Natural killer cell (primary cell): ENCODE results near the gene CTF1. TPM values are rescaled to one million over a fixed set of nuclear protein-coding genes. Genes with fewer than 3 reads are reported as not detected.
"Not testable (repeated sequence)": the region's sequence is repeated elsewhere in the genome, so short reads cannot be mapped to it uniquely, and the experiment has no call there.

Experiments used
- ATAC-seq, 3 donors: fragments of 150-1000 bp in 2 of 3; fragments of 200-7000 bp in 1 of 3; cut with Tn5 transposase; 1 replicate in 1 of 3; 2 replicates in 2 of 3; pipeline ENCODE4 v1.10.0; 2021; ENCODE audit warnings: mild to moderate bottlenecking in 2 of 3, moderate library complexity in 2 of 3
- DNase-seq, 2 donors: peaks; one replicate each; pipeline versions ENCODE4 v3.0.0 to v3.0.0-alpha.2; 2013 to 2021; ENCODE audit warnings: mixed read lengths in 1 of 2
- H3K27ac ChIP-seq: one replicate; pipeline ENCODE4 v1.5.1; 2013; ENCODE audit warnings: mild to moderate bottlenecking, low read length
- H3K27me3 ChIP-seq: one replicate; pipeline ENCODE4 v1.6.1; 2013; ENCODE audit warnings: low read length; ENCODE audit not compliant: control insufficient read depth, insufficient read depth
- H3K36me3 ChIP-seq: one replicate; pipeline ENCODE4 v1.6.1; 2013; ENCODE audit warnings: low read length; ENCODE audit not compliant: control insufficient read depth, insufficient read depth
- H3K4me1 ChIP-seq: one replicate; pipeline ENCODE4 v1.6.1; 2013; ENCODE audit warnings: low read length; ENCODE audit not compliant: control insufficient read depth, insufficient read depth
- H3K4me3 ChIP-seq: one replicate; pipeline ENCODE4 v1.5.1; 2013; ENCODE audit warnings: low read length
- H3K9me3 ChIP-seq: one replicate; pipeline ENCODE4 v1.6.1; 2013; ENCODE audit warnings: low read length; ENCODE audit not compliant: control insufficient read depth, insufficient read depth
- H3K27ac Mint-ChIP-seq, 2 donors: one replicate each; pipeline ENCODE4 v1.8.0; 2022; ENCODE audit warnings: mild to moderate bottlenecking in 2 of 2, mixed read lengths in 2 of 2, moderate library complexity in 1 of 2
- H3K27me3 Mint-ChIP-seq, 2 donors: one replicate each; pipeline ENCODE4 v1.8.0; 2022; ENCODE audit warnings: low read depth in 2 of 2, mixed read lengths in 2 of 2
- H3K36me3 Mint-ChIP-seq: one replicate; pipeline ENCODE4 v1.8.0; 2022; ENCODE audit warnings: mixed read lengths
- H3K4me1 Mint-ChIP-seq, 2 donors: one replicate each; pipeline ENCODE4 v1.8.0; 2022; ENCODE audit warnings: mixed read lengths in 2 of 2
- H3K4me3 Mint-ChIP-seq: one replicate; pipeline ENCODE4 v1.8.0; 2022; ENCODE audit warnings: mild to moderate bottlenecking, moderate library complexity, mixed read lengths
- H3K9me3 Mint-ChIP-seq, 2 donors: one replicate each; pipeline ENCODE4 v1.8.0; 2022; ENCODE audit warnings: mixed read lengths in 2 of 2
- CTCF ChIP-seq: fragments of 200-600 bp; IDR thresholded peaks from one replicate; pipeline ENCODE4 v1.8.0; 2022; ENCODE audit warnings: antibody characterized with exemption
- WGBS: methylation state at CpG from one replicate; pipeline ENCODE4 v1.1.7; 2013; ENCODE audit warnings: missing lambda C conversion rate; ENCODE audit not compliant: insufficient coverage; 5-methylcytosine and 5-hydroxymethylcytosine counted together
- intact Hi-C: fragments of 100-400 bp; cut with micrococcal nuclease; formaldehyde crosslinking; loops from one replicate; pipeline ENCODE4 v1.14.2; 2022
- total RNA-seq, 4 donors: library from RNA; stranded (reverse); fragments of 120-200 nt in 1 of 4; gene quantifications; one replicate each; pipeline versions ENCODE4 v1.2.3 to v1.2.4, GENCODE V29; 2013 to 2022

Gene CTF1
- total RNA-seq, 3 donors from 2014 or later (not counting 1 experiment from before 2014, with no cell fraction given): 0.45 to 0.60 (median 0.47) TPM

GRCh38 chr16:30934827-30935557 lies 38.6 kb downstream of the CTF1 start:
- peak in 1 of 2 donors; percentile 55 for DNase-seq
- 55% methylated on average over 12 of the region's 12 CpGs for WGBS
- H3K4me3 ChIP-seq: no peak overlapping the region
- Mint-ChIP-seq H3K36me3 (no peaks in the 10 kb centered on the region), H3K4me1 (peaks cover 14 to 17% of the 10 kb centered on the region in 2 donors), H3K4me3 (no peak overlapping the region), H3K9me3 (no peaks in the 10 kb centered on the region), H3K27ac (no peak overlapping the region), H3K27me3 (no peaks in the 10 kb centered on the region)
- peak; percentile 68 to 70 (median 70) for ATAC-seq
- peak; percentile 25 for TF ChIP-seq CTCF
- no peaks in the 10 kb centered on the region for H3K4me1 ChIP-seq
- H3K27me3 ChIP-seq: no peaks in the 10 kb centered on the region
- peaks cover 5% of the 10 kb centered on the region for H3K36me3 ChIP-seq
- intact Hi-C loops: no loop called here
- no peaks in the 10 kb centered on the region for H3K9me3 ChIP-seq
- H3K27ac ChIP-seq: no peak overlapping the region

- Histone ChIP-seq H3K4me3 (no peak overlapping the region), H3K27me3 (no peaks in the 10 kb centered on the region), H3K27ac (no peak overlapping the region), H3K4me1 (peaks cover 13% of the 10 kb centered on the region), H3K9me3 (no peaks in the 10 kb centered on the region), H3K36me3 (no peaks in the 10 kb centered on the region)
- Mint-ChIP-seq H3K27me3 (no peaks in the 10 kb centered on the region), H3K36me3 (no peaks in the 10 kb centered on the region), H3K4me3 (no peak overlapping the region), H3K27ac (no peak overlapping the region), H3K4me1 (peaks cover 26 to 33% of the 10 kb centered on the region in 2 donors), H3K9me3 (no peaks in the 10 kb centered on the region)
- ATAC-seq (no peak), DNase-seq (no peak)
- no peak for TF ChIP-seq CTCF
- WGBS: 8% methylated on average over 5 of the region's 5 CpGs
- intact Hi-C loops: no loop called here
These were observed 41.3 kb downstream of the CTF1 start for GRCh38 chr16:30937692-30938091.

GRCh38 chr16:30939571-30939970 lies 43.2 kb downstream of the CTF1 start:
- H3K27me3 Mint-ChIP-seq, H3K36me3 ChIP-seq, intact Hi-C loops, DNase-seq, H3K36me3 Mint-ChIP-seq, H3K4me3 ChIP-seq, H3K27ac ChIP-seq, H3K27ac Mint-ChIP-seq, ATAC-seq, H3K27me3 ChIP-seq, H3K9me3 Mint-ChIP-seq, H3K9me3 ChIP-seq, H3K4me3 Mint-ChIP-seq: not testable (repeated sequence)
- peaks cover 16% of the 10 kb centered on the region for H3K4me1 ChIP-seq
- 96% methylated on average over 8 of the region's 8 CpGs for WGBS
- H3K4me1 Mint-ChIP-seq: peaks cover 26 to 39% of the 10 kb centered on the region in 2 donors

GRCh38 chr16:30941600-30942425 lies 45.4 kb downstream of the CTF1 start:
- Mint-ChIP-seq H3K4me3 (peak overlapping the region; percentile 81), H3K9me3 (no peaks in the 10 kb centered on the region), H3K27me3 (no peaks in the 10 kb centered on the region), H3K36me3 (no peaks in the 10 kb centered on the region), H3K4me1 (peaks cover 22 to 33% of the 10 kb centered on the region in 2 donors), H3K27ac (peak overlapping the region; percentile 68 to 78)
- Histone ChIP-seq H3K36me3 (no peaks in the 10 kb centered on the region), H3K27ac (peak overlapping the region; percentile 55), H3K4me3 (peak overlapping the region; percentile 21), H3K27me3 (no peaks in the 10 kb centered on the region), H3K4me1 (peaks cover 16% of the 10 kb centered on the region), H3K9me3 (no peaks in the 10 kb centered on the region)
- ATAC-seq (peak; percentile 99), DNase-seq (peak; percentile 68 to 86)
- 19% methylated on average over 15 of the region's 15 CpGs for WGBS
- peak; percentile 81 for TF ChIP-seq CTCF
- intact Hi-C loops: loop anchor here (1.0 kb wide), 1 partner anchor 98 kb away; no protein-coding TSS in a partner anchor
